Glomerular endothelial cell (primary cell): ENCODE results near the gene TAGLN. TPM values are rescaled to one million over a fixed set of nuclear protein-coding genes. Genes with fewer than 3 reads are reported as not detected.

ENCODE experiments used
- DNase-seq: peaks from one replicate; pipeline ENCODE4 v3.0.0-alpha.2; 2011; ENCODE audit warnings: low read depth, low spot score; ENCODE audit errors: extremely low read depth
- total RNA-seq: library from RNA; depleted of rRNA; stranded (reverse); fragments of >200 nt; gene quantifications from 2 replicates; pipeline ENCODE4 v1.2.3, GENCODE V29; 2015

Gene TAGLN
- total RNA-seq, 1 donor from 2014 or later: 467 TPM

GRCh38 chr11:117212697-117213355 is 13.7 kb downstream of the TAGLN start:
- DNase-seq: no peak

GRCh38 chr11:117214404-117215110 is 15.4 kb downstream of the TAGLN start:
- DNase-seq: no peak

- DNase-seq: no peak
Measured at GRCh38 chr11:117217141-117218084, 18.2 kb downstream of the TAGLN start.

GRCh38 chr11:117218133-117218915 is 19.2 kb downstream of the TAGLN start:
- no peak for DNase-seq

DNA sequence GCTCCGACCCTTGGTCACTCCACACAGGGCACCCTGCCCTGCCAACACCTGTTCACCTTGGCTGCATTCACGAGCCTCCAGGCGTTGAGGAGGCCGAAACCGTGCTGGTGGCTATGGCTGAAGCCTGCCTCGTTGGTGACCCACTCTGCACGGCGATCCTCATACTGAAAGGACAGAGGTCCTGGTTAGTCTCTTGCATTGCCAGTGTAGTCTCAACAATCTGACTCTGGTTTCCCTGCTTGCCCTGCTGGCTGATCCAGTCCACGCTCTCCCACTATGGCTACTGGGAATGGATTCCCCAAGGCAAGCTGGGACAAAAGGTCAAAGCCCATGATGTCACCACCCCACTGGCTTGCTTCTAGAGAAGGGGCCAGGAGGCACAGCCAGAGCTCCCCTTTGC is 19.8 kb downstream of the TAGLN start:
- DNase-seq: no peak

DNA sequence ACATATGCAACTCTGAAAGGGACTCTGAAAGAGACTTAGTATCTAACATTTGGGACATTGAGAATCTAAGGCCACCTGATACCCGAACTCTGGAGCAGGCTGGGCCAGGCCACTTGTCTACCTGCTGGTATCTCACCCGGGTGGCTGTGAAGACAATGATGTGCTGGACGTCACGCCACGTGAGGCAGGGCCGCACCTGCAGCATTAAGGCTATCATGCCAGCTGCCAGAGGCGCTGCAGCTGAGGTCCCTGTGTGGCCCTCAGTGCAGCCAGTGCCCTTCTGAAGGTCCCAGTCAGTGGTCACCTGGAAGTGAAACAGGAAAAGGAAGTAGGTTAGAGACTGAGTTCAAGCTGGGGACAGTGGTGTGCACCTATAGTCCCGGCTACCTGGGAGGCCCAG is 20.3 kb downstream of the TAGLN start:
- DNase-seq: no peak

GRCh38 chr11:117219995-117220394 is 20.8 kb downstream of the TAGLN start:
- no peak for DNase-seq

DNA sequence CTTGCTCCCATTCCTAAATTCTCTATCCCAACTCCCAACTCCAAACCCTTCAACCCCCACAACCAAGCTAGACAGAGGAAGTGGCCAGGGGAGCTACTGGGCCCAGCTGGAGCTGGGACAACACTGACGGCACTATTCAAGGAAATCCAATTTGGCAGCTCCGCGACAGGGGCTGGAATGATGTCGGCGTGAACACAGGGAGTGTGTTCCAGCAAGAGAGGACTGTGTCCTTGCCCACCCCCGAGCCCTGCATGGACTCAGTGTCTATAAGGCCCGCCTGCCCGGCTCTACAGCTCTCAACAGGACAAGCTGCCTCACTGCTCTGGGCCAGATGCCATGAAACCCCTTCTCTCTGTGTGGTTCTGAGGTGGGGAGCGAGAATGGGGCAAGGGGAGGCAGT is 21.4 kb downstream of the TAGLN start:
- DNase-seq: no peak

DNA sequence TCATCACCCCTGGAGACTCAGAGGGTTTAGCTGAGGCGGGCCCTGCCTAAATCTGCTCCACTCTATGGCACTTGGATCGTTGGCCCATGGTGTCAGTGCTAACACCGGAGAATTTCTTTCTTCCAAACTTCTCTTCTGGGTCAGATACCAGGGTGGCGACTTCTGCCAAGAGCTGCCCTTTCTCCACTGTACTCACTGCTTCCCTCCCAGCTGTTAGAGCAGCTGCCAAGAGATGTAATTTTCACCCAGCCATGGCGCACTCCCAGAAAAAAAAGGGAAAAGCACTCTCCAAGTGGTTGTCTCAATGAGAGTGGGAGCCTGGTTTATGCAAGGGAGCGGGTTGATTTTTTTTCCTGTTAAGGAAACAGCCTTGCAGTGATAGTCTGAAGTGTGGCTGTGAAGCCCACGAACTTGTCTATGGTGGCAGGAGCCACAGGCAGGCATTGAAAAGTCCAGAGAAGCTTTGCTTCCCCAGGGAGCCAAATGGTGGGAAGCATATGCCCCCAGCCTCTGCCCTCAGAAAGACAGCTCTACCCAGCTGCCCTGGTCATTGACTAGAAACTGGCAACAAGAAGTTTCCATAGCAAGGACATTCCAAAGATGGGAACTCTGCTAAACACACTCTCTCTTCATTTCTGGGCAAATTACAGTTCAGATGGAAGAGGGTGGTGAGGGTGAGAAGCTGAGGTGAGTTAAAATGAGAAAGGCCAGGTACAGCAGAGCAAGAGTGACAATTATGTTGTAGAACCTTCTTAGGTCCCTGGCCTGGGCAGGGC is 22.0 kb downstream of the TAGLN start:
- no peak for DNase-seq

GRCh38 chr11:117221775-117222517 is 22.8 kb downstream of the TAGLN start:
- DNase-seq: no peak

- no peak for DNase-seq
Measured at GRCh38 chr11:117222991-117223740, 24.0 kb downstream of the TAGLN start.

GRCh38 chr11:117223741-117224689 is 24.8 kb downstream of the TAGLN start:
- DNase-seq: no peak

GRCh38 chr11:117225553-117226170 is 26.5 kb downstream of the TAGLN start:
- no peak for DNase-seq

GRCh38 chr11:117226388-117227385 is 27.5 kb downstream of the TAGLN start:
- DNase-seq: peak; percentile 50

DNA sequence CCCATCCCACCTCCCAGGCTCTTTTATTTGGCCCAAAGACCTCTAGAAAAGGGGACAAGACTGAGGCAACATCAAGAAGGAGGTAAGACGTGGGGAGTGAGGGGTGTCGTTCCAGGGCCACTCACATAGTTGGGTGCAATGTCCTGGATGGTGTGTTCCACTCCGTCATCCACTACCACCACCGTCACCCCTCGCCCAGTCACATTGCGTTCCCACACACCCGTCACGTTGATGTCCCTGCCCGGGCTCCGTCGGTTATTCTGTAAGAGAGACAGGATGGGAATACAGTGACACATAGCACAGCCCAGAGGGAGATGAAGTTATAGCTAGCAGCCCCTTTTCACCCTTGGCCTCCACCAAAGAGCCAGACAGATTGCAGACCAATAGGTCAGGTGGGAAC is 28.9 kb downstream of the TAGLN start:
- DNase-seq: no peak

- no peak for DNase-seq
Measured at GRCh38 chr11:117229411-117229810, 30.2 kb downstream of the TAGLN start.
